Measurements from ENCODE around the gene VAPA.

VAPA gene

DNA sequence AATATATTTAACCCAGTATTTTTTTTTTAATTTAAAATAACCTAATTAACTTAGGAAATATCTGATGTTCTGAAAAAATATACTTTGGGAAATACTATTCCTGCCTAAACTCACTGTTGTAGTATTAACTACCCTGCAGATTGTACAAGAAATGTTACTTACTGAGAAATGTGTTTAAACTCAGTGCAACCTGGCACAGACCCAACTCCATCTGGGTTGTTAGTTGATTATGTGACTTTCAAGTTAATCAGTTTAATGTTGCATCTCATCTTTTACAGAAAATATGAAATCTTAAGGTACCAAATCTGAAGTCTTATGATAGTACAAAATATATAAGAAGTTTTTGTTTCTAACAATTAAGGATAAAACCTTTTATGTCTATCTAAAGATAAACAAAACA, 27.3 kb downstream of the VAPA start:
- Histone ChIP-seq H3K4me1 (ENCODE audit: control insufficient read depth, insufficient read depth, low read length, poor library complexity, severe bottlenecking) (no peaks in the 10 kb centered on the region), H3K4me3 (ENCODE audit: extremely low read depth, insufficient read depth, low read length, poor library complexity, severe bottlenecking) (no peak overlapping the region), H3K36me3 (ENCODE audit: control insufficient read depth, insufficient read depth, low read length) (peaks cover 64% of the 10 kb centered on the region), H3K27ac (ENCODE audit: low read depth, low read length, severe bottlenecking) (no peak overlapping the region), H3K9me3 (ENCODE audit: control insufficient read depth, low read length) (no peaks in the 10 kb centered on the region)

DNA sequence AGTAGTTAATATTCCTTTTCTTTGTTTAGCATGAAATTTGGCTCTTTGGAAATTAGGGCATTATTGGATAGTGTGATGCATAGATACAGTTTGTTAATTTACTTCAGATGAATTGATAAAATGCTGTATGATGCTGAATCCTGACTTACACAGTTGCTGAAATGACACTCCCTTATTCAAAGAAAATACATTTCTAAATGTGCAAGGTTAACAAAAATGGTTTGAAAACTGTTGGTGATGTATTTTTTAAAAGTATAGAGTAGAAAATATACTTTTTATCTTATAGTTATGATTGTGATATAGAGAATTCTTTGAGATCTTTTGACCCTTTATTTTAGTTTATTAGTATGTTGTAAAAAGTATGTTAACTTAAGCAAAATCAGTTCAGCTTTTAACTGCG, 27.8 kb downstream of the VAPA start:
- H3K36me3 ChIP-seq (ENCODE audit: control insufficient read depth, insufficient read depth, low read length) = peaks cover 64% of the 10 kb centered on the region

DNA sequence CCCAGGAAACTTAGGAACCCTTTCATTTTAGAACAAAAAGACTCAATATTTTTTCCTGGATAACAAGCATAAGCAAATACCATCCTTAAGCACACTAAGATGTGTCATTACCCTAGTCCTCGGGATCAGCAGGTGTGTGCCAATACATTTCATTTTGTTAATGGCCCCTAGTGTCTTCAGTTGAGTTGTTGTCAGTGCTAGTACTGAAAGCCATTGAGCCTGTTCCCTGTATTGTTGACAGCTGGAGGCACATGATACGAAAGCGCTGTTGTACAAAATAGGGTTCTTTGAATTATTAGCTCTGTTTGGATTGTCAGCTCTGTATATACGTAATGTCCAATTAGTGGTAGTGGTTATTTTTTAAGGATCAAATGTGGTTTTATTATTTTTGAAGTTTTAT, 29.5 kb downstream of the VAPA start:
- Histone ChIP-seq H3K27ac (ENCODE audit: low read depth, low read length, severe bottlenecking) (no peak overlapping the region), H3K9me3 (ENCODE audit: control insufficient read depth, low read length) (no peaks in the 10 kb centered on the region), H3K36me3 (ENCODE audit: control insufficient read depth, insufficient read depth, low read length) (peaks cover 61% of the 10 kb centered on the region), H3K4me1 (ENCODE audit: control insufficient read depth, insufficient read depth, low read length, poor library complexity, severe bottlenecking) (no peaks in the 10 kb centered on the region), H3K4me3 (ENCODE audit: extremely low read depth, insufficient read depth, low read length, poor library complexity, severe bottlenecking) (no peak overlapping the region)
- WGBS, 2 experiments (ENCODE audit: insufficient coverage in 2 of 2) = 98% methylated on average over 4 of the region's 4 CpGs

More for the DNA sequence above, 27.8 kb downstream of the VAPA start:
- H3K4me1 ChIP-seq (ENCODE audit: control insufficient read depth, insufficient read depth, low read length, poor library complexity, severe bottlenecking) = no peaks in the 10 kb centered on the region
- no CpG with 5 or more reads among the region's 1 CpG for WGBS, 2 experiments (ENCODE audit: insufficient coverage in 2 of 2)
- no peak overlapping the region for H3K27ac ChIP-seq (ENCODE audit: low read depth, low read length, severe bottlenecking)
- H3K9me3 ChIP-seq (ENCODE audit: control insufficient read depth, low read length) = no peaks in the 10 kb centered on the region
- no peak overlapping the region for H3K4me3 ChIP-seq (ENCODE audit: extremely low read depth, insufficient read depth, low read length, poor library complexity, severe bottlenecking)

DNA sequence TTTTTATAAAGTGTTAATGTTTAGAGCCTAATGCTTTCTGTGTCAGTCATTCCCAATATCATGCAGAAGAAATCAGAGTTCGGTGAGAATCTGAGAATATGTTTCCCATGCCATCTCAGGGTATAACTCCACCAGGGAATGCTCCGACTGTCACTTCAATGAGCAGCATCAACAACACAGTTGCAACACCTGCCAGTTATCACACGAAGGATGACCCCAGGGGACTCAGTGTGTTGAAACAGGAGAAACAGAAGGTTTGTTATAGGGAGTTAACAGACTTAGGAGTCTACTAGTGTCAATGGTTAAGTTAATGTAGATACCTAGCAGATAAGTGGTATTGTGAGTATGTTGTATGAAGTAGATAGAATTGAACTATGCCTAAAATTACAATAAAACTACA, 31.0 kb downstream of the VAPA start:
- H3K9me3 ChIP-seq (ENCODE audit: control insufficient read depth, low read length) = no peaks in the 10 kb centered on the region
- H3K27ac ChIP-seq (ENCODE audit: low read depth, low read length, severe bottlenecking) = no peak overlapping the region
- peaks cover 62% of the 10 kb centered on the region for H3K36me3 ChIP-seq (ENCODE audit: control insufficient read depth, insufficient read depth, low read length)
- WGBS, 2 experiments (ENCODE audit: insufficient coverage in 2 of 2) = 95 to 100% methylated on average over 2 to 3 of the region's 3 CpGs
- no peak overlapping the region for H3K4me3 ChIP-seq (ENCODE audit: extremely low read depth, insufficient read depth, low read length, poor library complexity, severe bottlenecking)
- no peaks in the 10 kb centered on the region for H3K4me1 ChIP-seq (ENCODE audit: control insufficient read depth, insufficient read depth, low read length, poor library complexity, severe bottlenecking)

DNA sequence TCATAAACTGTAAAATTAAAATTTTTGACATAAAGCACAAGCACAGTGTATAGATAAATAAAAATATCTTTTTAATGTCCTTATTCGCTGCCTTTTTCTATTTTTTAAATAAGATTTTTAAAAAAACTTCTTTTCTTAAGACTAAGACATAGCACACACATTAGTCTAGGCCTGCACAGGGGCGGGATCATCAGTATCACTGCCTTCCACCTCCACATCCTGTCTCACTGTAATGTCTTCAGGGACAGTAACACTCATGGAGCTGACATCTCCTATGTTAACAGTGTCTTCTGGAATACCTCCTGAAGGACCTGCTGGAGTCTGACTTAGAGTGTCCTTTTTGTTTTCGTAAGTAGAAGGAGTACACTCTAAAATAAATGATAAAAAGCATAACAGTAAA, 33.0 kb downstream of the VAPA start:
- Histone ChIP-seq H3K4me3 (ENCODE audit: extremely low read depth, insufficient read depth, low read length, poor library complexity, severe bottlenecking) (no peak overlapping the region), H3K27ac (ENCODE audit: low read depth, low read length, severe bottlenecking) (no peak overlapping the region), H3K9me3 (ENCODE audit: control insufficient read depth, low read length) (no peaks in the 10 kb centered on the region), H3K4me1 (ENCODE audit: control insufficient read depth, insufficient read depth, low read length, poor library complexity, severe bottlenecking) (no peaks in the 10 kb centered on the region), H3K36me3 (ENCODE audit: control insufficient read depth, insufficient read depth, low read length) (peaks cover 73% of the 10 kb centered on the region)
- WGBS, 2 experiments (ENCODE audit: insufficient coverage in 2 of 2) = 100% methylated on average over 1 of the region's 3 CpGs

DNA sequence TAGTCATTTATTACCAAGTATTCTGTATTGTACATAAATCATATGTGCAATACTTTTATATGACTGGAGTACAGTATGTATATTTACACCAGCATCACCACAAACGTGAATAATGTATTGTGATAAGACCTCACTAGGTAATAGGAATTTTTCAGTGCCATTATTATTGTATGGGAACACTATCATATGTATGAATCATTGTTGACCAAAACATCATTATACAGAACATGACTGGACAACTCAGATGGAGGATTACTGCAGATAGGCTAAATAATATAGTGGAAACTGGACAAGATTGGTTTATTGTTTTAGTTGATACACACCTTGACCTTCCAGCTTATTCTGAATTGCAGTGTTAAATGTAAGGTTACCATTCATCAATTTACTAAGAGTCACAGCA, 33.4 kb downstream of the VAPA start:
- WGBS, 2 experiments (ENCODE audit: insufficient coverage in 2 of 2) = no CpG with 5 or more reads among the region's 1 CpG
- H3K4me1 ChIP-seq (ENCODE audit: control insufficient read depth, insufficient read depth, low read length, poor library complexity, severe bottlenecking) = no peaks in the 10 kb centered on the region
- H3K36me3 ChIP-seq (ENCODE audit: control insufficient read depth, insufficient read depth, low read length) = peaks cover 74% of the 10 kb centered on the region
- no peak overlapping the region for H3K4me3 ChIP-seq (ENCODE audit: extremely low read depth, insufficient read depth, low read length, poor library complexity, severe bottlenecking)
- H3K27ac ChIP-seq (ENCODE audit: low read depth, low read length, severe bottlenecking) = no peak overlapping the region
- no peaks in the 10 kb centered on the region for H3K9me3 ChIP-seq (ENCODE audit: control insufficient read depth, low read length)

DNA sequence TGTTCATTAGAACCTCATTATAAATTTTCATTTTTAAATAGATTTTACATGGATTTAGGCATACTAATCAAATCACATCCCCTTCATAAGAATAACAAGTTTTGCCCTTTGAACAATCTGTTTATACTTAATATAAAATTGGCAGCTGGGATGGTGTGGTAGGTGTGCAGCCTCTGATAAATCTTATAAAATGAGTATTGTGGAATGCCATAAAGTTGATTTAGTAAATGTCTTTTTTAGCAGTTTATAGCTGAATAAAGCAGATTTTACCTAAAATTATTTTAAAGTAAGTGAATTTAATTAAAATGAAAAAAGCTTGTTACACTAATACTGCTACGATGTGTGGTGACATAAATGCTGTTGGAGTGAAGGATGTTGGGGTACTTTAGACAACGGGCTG, 35.5 kb downstream of the VAPA start:
- Histone ChIP-seq H3K36me3 (ENCODE audit: control insufficient read depth, insufficient read depth, low read length) (peaks cover 79% of the 10 kb centered on the region), H3K4me1 (ENCODE audit: control insufficient read depth, insufficient read depth, low read length, poor library complexity, severe bottlenecking) (no peaks in the 10 kb centered on the region), H3K9me3 (ENCODE audit: control insufficient read depth, low read length) (no peaks in the 10 kb centered on the region), H3K4me3 (ENCODE audit: extremely low read depth, insufficient read depth, low read length, poor library complexity, severe bottlenecking) (no peak overlapping the region), H3K27ac (ENCODE audit: low read depth, low read length, severe bottlenecking) (no peak overlapping the region)
- WGBS, 2 experiments (ENCODE audit: insufficient coverage in 2 of 2) = 100% methylated on average over 1 to 2 of the region's 2 CpGs

DNA sequence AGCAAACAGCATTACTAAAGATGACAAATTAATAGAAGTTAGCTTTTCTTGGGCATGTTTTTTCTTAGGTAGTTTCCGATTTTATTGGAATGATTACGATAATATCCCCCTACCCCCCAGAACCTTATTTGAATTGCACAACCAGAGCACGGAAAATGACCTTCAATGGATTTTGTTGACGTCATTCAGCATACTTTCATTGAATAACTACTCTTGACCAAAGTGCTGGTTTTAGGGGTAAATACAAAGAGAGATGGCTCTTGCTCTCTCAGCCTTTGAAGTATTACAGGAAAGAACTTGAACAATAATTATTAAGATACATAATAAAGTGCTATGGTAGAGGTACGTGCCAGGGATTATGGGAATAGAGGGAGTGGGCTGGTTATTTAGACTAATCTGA, 36.0 kb downstream of the VAPA start:
- peaks cover 82% of the 10 kb centered on the region for H3K36me3 ChIP-seq (ENCODE audit: control insufficient read depth, insufficient read depth, low read length)
- no peaks in the 10 kb centered on the region for H3K4me1 ChIP-seq (ENCODE audit: control insufficient read depth, insufficient read depth, low read length, poor library complexity, severe bottlenecking)
- 90 to 100% methylated on average over 1 to 2 of the region's 5 CpGs for WGBS, 2 experiments (ENCODE audit: insufficient coverage in 2 of 2)
- no peak overlapping the region for H3K4me3 ChIP-seq (ENCODE audit: extremely low read depth, insufficient read depth, low read length, poor library complexity, severe bottlenecking)
- no peaks in the 10 kb centered on the region for H3K9me3 ChIP-seq (ENCODE audit: control insufficient read depth, low read length)
- H3K27ac ChIP-seq (ENCODE audit: low read depth, low read length, severe bottlenecking) = no peak overlapping the region

DNA sequence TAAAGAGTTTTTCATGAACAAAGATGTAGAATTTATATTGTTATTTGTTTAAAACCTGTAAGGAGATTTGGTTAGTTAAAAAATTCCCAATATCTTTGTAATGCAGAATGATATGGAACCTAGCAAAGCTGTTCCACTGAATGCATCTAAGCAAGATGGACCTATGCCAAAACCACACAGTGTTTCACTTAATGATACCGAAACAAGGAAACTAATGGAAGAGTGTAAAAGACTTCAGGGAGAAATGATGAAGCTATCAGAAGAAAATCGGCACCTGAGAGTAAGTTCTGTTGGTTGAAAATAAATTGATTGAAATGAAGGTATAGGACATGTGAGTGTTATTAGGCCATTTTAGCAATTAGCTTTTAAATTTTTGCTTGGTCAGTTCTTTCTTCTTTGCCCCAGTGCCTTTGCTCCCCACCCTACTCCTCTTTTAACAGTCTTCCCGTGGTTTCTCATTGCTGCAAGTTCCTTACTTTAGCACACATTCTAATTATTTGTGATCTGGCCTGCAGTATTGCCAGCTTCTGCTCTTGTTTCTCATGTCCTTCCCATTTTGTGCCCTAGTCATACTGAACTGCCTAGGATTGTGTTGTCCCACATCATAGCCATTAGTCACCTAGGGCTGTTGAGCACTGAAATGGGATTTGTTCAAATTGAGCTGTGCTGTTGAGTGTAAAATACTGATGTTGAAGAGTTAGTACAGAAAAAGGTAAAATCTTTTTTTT, 36.6 kb downstream of the VAPA start:
- Histone ChIP-seq H3K36me3 (ENCODE audit: control insufficient read depth, insufficient read depth, low read length) (peaks cover 87% of the 10 kb centered on the region), H3K4me3 (ENCODE audit: extremely low read depth, insufficient read depth, low read length, poor library complexity, severe bottlenecking) (no peak overlapping the region), H3K9me3 (ENCODE audit: control insufficient read depth, low read length) (no peaks in the 10 kb centered on the region), H3K27ac (ENCODE audit: low read depth, low read length, severe bottlenecking) (no peak overlapping the region), H3K4me1 (ENCODE audit: control insufficient read depth, insufficient read depth, low read length, poor library complexity, severe bottlenecking) (no peaks in the 10 kb centered on the region)
- WGBS, 2 experiments (ENCODE audit: insufficient coverage in 2 of 2) = 91 to 100% methylated on average over 3 of the region's 3 CpGs

DNA sequence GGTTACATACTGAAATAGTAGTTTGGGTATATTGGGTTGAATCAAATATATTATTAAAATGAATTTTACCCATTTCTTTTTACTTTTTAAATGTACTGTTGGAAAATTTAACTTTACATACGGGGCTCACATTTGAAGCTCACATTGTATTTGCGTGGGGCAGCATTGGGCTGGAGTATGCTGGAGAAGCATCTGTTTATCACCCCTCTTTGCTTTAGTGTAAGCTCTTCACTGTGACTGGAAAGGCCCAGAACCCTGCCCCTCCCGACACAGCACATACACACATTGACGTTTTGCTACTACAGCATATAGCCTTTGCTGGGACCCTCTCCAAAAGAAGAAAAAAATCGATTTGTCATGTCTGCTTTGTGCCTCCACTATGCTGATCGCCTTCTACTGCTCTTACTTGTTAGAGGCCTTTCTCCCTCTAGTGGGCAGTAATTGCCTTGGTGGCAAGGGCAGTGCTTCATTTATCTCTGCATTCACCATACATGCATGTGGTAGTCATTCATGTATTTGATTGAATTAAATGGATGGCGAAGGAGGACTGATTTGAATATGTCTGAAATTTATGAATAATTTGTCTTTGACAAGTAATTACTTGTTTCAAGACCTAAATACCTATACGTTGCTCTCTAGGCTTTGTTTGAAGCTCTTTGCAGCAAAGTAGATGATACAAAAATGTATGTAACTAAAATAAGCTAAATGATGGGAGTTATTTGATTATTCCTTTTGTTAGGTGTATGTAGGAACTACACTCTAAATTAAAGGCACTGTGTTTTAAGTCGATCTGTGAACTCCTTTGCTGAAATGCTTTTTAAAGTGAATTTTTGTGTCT, 37.4 kb downstream of the VAPA start:
- H3K36me3 ChIP-seq (ENCODE audit: control insufficient read depth, insufficient read depth, low read length) = peaks cover 84% of the 10 kb centered on the region
- WGBS, 2 experiments (ENCODE audit: insufficient coverage in 2 of 2) = 40 to 60% methylated on average over 1 to 4 of the region's 9 CpGs

More for the DNA sequence above, 37.4 kb downstream of the VAPA start:
- no peak overlapping the region for H3K27ac ChIP-seq (ENCODE audit: low read depth, low read length, severe bottlenecking)
- H3K9me3 ChIP-seq (ENCODE audit: control insufficient read depth, low read length) = no peaks in the 10 kb centered on the region
- no peaks in the 10 kb centered on the region for H3K4me1 ChIP-seq (ENCODE audit: control insufficient read depth, insufficient read depth, low read length, poor library complexity, severe bottlenecking)
- no peak overlapping the region for H3K4me3 ChIP-seq (ENCODE audit: extremely low read depth, insufficient read depth, low read length, poor library complexity, severe bottlenecking)

All from mesodermal cell (in vitro differentiated cells).